Right hindlimb (tissue), 1 donor: ENCODE results near the gene SNX32.
A peak's percentile ranks its signal among the peaks of the same experiment; 100 is the strongest.
"Not testable (repeated sequence)": the region's sequence is repeated elsewhere in the genome, so short reads cannot be mapped to it uniquely, and the experiment has no call there.

Experiments used
- DNase-seq: peaks from one replicate; pipeline ENCODE4 v3.0.0-alpha.2; 2018

The SNX32 gene

DNA sequence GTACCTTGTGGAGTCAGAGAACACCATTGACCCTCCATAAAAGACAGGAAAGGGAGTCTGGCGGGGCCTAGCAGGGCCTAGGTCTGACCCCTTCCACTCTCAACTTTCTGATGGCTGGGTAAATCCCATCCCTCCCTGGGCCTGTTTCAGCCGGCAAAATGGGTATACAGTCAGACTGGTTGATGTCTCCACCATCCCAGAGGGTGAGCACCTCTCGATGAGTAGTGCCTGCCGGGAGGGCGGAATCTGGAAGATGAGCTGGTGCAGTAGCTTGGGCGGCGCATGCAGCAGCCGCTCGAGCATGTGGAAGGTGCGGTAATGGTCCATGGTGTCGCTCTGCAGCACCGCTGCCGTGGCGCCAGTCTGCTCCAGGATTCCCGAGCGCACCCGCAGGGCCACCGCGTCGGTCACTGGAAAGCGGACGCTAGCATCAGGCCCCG is 54.0 kb downstream of the SNX32 start:
- DNase-seq = no peak

DNA sequence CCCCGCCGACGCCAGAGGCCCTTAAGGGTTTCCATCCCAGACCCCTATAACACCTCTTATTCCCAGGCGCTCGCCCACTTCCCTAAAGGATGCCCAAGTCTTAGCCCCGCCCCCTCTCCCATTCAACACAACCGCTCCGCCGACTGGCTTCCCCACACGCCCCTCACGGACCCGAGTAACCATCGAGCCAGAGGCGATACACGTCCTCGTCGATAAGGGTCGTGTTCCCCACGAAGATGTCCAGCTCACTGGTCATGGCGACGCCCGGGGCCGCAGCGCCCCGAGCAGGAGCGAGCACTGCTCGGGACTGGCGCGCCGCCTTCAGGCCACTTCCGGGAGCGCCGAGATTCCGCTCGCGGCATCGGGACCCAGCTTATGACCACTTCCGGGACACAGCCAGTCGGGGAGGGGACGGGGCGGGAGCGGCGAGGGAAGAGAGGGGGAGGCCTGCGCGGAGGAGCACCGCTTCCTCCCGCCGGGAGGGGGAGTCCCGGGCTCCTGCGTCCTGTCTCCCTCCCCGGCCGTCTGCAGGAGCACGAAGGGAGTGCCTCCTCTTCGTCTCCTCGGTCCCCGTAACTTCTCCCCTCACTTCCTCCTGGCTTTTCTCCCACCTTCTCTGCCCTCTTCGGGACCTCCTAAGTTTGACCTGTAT is 54.5 kb downstream of the SNX32 start, which contains the start of gene FIBP:
Gene FIBP, minus strand, starts transcription at position 309 of the 652 bp plus-strand sequence. Its CDS starts 53 bp downstream, at position 256.
- DNase-seq = peak; percentile 99

DNA sequence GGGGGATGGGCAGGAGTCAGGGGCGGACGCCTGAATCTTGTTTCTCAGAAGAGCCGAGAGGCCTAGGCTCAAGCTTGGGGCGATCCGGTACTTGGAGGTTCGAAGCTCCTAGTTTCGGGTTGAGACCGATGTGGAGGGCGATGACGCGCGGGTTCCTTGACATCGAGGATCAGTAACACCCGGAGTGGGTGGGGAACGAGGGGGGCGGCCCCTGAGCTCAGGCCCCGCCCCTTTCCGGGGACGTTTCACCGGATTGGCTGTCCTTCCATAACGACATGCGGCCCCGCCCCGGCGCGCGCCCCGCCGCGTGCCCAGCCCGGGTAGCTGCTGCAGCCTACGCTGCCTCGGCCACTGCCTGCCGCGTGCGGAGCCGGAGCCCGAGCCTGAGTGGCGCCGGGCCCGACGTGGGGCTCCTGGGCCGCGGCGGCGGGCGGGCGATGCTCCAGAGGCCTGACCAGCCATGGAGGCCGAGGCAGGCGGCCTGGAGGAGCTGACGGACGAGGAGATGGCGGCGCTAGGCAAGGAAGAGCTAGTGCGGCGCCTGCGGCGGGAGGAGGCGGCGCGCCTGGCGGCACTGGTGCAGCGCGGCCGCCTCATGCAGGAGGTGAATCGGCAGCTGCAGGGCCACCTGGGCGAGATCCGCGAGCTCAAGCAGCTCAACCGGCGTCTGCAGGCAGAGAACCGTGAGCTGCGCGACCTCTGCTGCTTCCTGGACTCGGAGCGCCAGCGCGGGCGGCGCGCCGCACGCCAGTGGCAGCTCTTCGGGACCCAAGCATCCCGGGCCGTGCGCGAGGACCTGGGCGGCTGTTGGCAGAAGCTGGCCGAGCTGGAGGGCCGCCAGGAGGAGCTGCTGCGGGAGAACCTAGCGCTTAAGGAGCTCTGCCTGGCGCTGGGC is 56.8 kb downstream of the SNX32 start, which contains the start of gene CCDC85B:
Gene CCDC85B, plus strand, starts transcription at position 350 of the 895 bp plus-strand sequence. Its CDS starts 111 bp downstream, at position 461.
- DNase-seq = peak; percentile 98

GRCh38 chr11:65891219-65892136 is 57.7 kb downstream of the SNX32 start:
- peak; percentile 54 for DNase-seq

DNA sequence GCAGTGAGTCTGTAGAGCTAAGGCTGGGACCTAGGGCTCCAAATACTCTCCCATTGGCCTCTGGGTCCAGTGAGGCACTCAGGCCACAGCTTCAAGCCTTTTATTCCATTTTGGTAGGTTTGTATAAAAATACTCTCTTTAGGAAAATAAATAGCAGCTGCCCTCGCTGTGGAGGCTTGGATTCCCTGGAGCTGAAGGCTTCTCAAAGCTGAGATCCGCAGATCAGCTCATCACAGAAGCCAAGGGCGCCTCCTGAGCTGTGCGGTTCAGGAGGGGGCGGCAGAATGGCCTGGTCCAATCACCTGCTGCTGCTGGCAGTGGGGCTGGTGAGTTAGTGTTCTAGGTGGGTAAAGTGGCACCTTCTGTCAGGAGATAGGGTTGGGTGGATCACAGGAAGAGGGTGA is 58.4 kb downstream of the SNX32 start:
- not testable (repeated sequence) for DNase-seq

GRCh38 chr11:65892661-65893317 is 59.0 kb downstream of the SNX32 start:
- DNase-seq = peak; percentile 21

DNA sequence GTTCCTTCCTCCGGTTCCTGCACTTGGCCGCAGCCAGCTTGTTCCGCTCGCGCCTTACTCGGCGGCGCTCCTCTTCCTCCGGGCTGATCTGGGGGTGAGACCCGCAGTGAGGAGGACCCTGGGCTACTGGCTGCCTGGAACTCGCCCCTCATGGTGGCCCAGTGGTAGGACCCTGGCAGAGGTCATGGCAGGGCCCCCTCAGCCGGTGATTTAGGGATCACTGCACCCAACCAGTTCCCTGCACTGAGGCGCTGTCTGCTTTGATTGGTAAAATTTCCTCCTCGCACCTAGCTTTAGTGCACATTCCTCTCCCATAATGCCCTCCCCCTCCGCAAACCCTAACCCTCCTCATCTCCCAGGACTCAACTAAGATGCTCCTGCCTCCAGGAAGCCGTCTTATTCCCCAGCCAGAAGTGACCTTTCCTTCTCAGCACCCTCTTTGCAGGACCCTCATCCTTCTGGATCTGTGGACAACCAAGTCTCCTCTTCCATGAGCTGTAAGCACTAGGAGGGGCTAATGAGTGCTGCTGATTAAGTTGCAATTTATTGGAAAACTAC is 60.4 kb downstream of the SNX32 start:
- DNase-seq = peak; percentile 19

DNA sequence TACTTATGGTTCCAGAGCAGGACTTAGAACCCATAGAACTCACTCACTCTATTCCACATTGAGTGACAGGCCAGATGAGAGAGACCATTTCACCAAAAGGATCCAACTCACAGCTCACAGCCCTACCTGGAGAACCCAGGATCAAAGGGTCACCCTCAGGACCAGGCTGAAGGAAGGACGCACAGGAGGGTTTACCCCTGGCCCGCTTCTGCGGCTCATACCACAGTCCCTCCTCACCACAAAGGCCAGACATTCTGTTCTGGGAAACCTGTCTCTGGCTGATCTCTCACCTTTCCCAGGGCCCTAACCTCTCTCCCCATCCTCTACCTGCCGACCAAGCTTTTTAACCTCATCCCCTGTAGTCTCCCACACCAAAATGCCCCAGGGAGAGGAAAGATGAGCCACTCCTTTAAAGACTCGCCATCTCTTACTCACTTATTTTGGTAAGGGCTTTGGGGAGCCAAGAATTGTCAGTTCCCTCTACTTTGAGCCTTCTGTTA is 61.8 kb downstream of the SNX32 start:
- DNase-seq = no peak

- DNase-seq = no peak
Observed at GRCh38 chr11:65896034-65896999, 62.6 kb downstream of the SNX32 start.

DNA sequence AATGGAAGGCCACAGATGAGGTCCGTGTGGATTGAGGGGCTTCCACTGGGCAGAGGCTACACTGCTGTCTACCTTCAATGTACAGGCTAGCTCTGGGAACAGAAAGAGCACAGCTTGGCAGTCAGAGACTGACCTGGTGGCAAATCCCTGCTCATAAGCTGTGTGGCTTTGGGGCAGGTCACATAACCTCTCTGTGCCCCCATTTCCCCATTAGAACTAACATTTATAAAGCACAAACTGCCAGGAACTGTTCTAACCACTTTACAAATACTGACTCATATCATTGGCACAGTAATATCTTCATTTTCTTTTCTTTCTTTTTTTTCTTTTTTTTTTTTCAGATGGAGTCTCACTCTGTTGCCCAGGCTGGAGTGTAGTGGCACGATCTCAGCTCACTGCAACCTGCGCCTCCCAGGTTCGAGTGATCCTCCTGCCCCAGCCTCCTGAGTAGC is 63.3 kb downstream of the SNX32 start:
- DNase-seq = no peak

DNA sequence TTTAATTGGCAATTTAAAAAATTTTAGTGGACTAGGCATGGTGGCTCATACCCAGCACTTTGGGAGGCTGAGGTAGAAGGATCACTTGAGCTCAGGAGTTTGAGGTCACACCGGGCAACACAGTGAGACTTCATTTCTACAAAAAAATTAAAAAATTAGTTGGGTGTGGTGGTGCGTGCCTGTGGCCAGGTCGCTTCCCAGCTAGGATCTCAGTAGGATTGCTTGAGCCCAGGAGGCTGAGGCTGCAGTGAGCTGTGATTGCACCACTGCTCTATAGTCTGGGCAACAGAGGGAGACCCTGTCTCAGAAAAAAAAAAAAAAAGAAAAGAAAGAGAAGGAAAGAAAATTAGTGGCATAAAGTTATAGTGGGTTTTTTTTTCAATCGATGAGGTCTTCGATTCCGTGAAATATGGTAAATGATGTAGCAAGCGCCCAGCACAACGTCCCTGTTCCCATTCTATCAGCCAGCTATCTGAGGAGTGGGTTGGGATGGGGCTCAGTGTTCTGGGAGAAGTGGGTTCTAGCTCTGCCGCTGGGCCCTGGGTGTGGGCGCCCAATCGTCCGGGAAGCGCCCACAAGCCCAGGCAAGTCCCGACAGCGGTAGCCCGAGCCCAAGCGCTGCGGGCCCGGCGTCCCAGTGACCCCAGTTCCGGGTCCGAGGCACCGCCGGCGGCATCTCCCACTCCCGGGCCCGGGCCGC is 65.0 kb downstream of the SNX32 start:
- no peak for DNase-seq

DNA sequence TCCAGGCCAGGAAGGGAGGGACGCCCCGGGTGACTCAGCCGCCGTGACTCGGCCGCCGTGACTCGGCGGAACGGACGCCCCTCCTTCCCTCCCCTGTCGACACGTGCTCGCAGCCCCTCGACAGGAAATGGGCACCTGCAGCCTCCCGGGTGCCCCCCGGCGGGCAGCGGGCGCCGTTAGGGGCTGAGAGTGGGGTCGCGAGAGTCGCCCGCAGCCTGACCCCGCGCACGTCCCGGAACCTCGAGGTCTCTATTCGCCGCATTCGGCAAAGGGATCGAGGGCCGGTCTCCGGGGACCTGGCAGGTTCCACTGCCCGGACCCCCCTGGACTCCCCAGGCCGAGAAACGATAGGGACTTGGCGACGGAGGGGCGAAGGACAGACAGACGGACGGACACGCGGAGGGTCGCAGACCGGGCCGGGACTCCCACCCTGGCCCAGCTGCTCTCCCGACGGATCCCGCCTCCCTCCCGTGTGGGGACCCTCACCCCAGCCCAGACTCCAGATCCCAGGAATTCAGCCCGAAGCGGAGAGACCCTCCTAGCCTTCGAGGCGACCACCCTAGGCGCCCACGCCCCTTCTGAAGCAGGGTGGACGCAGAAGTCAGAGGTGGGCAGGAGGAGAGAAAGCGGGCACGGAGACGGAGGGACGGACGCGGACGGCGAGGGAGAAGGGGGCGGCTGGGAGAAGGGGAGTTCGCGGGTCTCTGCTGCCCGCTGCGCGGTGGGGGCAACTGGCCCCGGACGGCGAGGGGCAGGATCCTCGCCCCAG is 65.8 kb downstream of the SNX32 start:
- DNase-seq = peak; percentile 34

- peak; percentile 70 for DNase-seq
Observed at GRCh38 chr11:65900125-65900898, 66.5 kb downstream of the SNX32 start, which contains the start of gene FOSL1. Gene FOSL1, minus strand, starts transcription at chr11:65900388. Its CDS starts 49 bp downstream, at chr11:65900339.

GRCh38 chr11:65900899-65901180 is 67.1 kb downstream of the SNX32 start:
- no peak for DNase-seq

- no peak for DNase-seq
Observed at GRCh38 chr11:65903068-65903481, 69.3 kb downstream of the SNX32 start.
